Measurements from ENCODE around the gene BBS1. TPM values are rescaled to one million over a fixed set of nuclear protein-coding genes. Genes with fewer than 3 reads are reported as not detected.

BBS1 gene
- total RNA-seq, 2 donors from 2014 or later = 49.0 to 58.0 TPM

DNA sequence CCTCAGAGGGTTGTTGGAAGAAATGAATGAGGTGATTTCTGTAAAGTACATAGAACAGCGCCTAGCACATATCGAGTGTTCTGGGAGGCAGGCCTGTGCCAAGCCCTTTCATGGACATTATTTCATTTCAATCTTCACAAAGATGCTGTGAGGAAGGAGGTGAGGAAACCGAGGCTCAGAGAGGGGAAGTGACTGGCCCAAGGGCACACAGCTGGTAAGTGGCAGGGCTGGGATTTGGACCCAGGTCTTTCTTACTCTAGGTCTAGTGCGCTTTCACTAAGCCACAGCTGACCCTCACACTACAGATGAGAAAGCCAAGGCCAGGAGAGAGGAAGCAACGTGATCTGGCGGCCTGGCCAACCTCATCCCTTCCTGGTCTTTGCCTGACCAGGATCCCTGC is 41.7 kb upstream of the BBS1 start:
- H3K27me3 ChIP-seq = no peaks in the 10 kb centered on the region
- H3K36me3 ChIP-seq (replicated peaks in 1 of 2; ENCODE audit: insufficient read depth in 1 of 2, low read depth in 2 of 2) = no peaks in the 10 kb centered on the region
- TF ChIP-seq, protein P1, sequence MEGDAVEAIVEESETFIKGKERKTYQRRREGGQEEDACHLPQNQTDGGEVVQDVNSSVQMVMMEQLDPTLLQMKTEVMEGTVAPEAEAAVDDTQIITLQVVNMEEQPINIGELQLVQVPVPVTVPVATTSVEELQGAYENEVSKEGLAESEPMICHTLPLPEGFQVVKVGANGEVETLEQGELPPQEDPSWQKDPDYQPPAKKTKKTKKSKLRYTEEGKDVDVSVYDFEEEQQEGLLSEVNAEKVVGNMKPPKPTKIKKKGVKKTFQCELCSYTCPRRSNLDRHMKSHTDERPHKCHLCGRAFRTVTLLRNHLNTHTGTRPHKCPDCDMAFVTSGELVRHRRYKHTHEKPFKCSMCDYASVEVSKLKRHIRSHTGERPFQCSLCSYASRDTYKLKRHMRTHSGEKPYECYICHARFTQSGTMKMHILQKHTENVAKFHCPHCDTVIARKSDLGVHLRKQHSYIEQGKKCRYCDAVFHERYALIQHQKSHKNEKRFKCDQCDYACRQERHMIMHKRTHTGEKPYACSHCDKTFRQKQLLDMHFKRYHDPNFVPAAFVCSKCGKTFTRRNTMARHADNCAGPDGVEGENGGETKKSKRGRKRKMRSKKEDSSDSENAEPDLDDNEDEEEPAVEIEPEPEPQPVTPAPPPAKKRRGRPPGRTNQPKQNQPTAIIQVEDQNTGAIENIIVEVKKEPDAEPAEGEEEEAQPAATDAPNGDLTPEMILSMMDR (IDR thresholded peaks at IDR 0.05) = no peak
- peaks cover 17% of the 10 kb centered on the region for H3K4me1 ChIP-seq
- 81 to 88% methylated on average over 6 of the region's 6 CpGs for WGBS, 2 donors
- ATAC-seq (no peak), DNase-seq (no peak)
- no peak overlapping the region for H3K27ac ChIP-seq
- intact Hi-C loops (cut with DNase I) = no loop called here
- H3K4me3 ChIP-seq = no peak overlapping the region
- no peaks in the 10 kb centered on the region for H3K9me3 ChIP-seq

DNA sequence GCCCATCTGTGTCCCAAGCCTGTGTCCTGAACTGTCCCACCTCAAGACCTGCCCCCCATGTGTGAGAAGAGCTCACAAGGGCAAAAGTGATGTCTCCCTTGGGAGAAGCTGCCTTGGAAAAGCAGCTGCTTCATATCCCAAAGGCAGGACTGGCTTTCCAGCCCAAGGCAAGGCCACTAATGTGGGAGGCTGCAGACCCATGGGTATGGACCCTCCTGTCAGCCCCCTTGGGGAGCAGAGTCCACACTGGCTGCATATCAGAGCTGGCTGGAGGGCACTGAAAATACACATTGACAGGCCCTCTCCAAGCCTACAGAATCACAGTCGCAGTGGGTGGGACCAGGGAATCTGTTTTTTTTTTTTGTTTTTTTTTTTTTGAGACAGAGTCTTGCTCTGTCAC is 41.0 kb upstream of the BBS1 start:
- peaks cover 17% of the 10 kb centered on the region for H3K4me1 ChIP-seq
- DNase-seq = no peak
- intact Hi-C loops (cut with DNase I) = no loop called here
- H3K36me3 ChIP-seq (replicated peaks in 1 of 2; ENCODE audit: insufficient read depth in 1 of 2, low read depth in 2 of 2) = no peaks in the 10 kb centered on the region
- WGBS, 2 donors = 89 to 100% methylated on average over 1 of the region's 1 CpG
- no peak for ATAC-seq
- H3K4me3 ChIP-seq = no peak overlapping the region
- no peaks in the 10 kb centered on the region for H3K9me3 ChIP-seq
- H3K27me3 ChIP-seq = no peaks in the 10 kb centered on the region
- no peak overlapping the region for H3K27ac ChIP-seq
- no peak for TF ChIP-seq POLR2A (IDR thresholded peaks at IDR 0.05)
- TF ChIP-seq, protein P1 (IDR thresholded peaks at IDR 0.05) = no peak

DNA sequence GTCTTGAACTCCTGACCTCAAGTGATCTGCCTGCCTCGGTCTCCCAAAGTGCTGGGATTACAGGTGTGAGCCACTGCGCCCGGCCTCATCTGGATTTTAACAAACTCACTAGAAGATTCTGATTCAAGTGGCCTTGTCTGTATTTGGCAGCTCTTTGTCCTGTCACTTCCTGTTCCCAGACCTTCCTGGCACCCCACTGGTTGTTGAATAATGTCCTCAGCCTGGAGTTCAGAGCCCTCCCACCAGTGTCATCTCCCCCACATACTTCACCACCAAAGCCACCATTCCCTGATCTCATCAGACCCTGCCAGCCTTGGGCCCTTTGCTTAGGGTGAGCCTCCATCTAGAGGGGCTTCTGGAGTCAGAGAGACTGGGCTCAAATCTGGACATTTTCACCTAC is 40.4 kb upstream of the BBS1 start:
- Histone ChIP-seq H3K27me3 (no peaks in the 10 kb centered on the region), H3K9me3 (no peaks in the 10 kb centered on the region), H3K4me1 (peaks cover 17% of the 10 kb centered on the region), H3K4me3 (no peak overlapping the region), H3K36me3 (replicated peaks in 1 of 2; ENCODE audit: insufficient read depth in 1 of 2, low read depth in 2 of 2) (no peaks in the 10 kb centered on the region), H3K27ac (no peak overlapping the region)
- TF ChIP-seq, protein P1 (IDR thresholded peaks at IDR 0.05) = no peak
- TF ChIP-seq POLR2A (IDR thresholded peaks at IDR 0.05) = no peak
- DNase-seq = no peak
- intact Hi-C loops (cut with DNase I) = no loop called here
- 85 to 90% methylated on average over 3 of the region's 3 CpGs for WGBS, 2 donors
- ATAC-seq = no peak

DNA sequence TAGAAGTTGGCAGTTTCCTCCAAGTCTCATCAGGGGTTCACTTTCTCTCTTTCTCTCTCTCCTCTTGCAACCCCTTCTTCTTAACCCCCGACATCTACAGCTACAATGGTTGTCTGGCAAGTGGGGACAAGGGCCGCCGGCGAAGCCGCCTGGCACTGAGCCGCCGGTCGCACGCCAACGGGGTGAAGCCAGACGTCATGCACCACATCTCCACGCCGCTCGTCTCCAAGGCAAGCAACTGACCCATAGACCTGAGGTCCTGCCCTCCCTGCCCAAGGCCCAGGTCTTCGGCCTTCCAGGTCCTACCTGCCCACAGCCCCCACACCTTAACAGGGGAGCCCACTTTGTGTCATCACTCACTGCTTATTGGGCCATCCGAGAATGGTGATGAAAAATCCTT is 39.3 kb upstream of the BBS1 start:
- Histone ChIP-seq H3K36me3 (replicated peaks in 1 of 2; ENCODE audit: insufficient read depth in 1 of 2, low read depth in 2 of 2) (no peaks in the 10 kb centered on the region), H3K4me3 (no peak overlapping the region), H3K9me3 (no peaks in the 10 kb centered on the region), H3K27ac (no peak overlapping the region), H3K27me3 (no peaks in the 10 kb centered on the region), H3K4me1 (peaks cover 13% of the 10 kb centered on the region)
- intact Hi-C loops (cut with DNase I) = no loop called here
- no peak for ATAC-seq
- DNase-seq = no peak
- no peak for TF ChIP-seq POLR2A (IDR thresholded peaks at IDR 0.05)
- TF ChIP-seq, protein P1 (IDR thresholded peaks at IDR 0.05) = no peak
- WGBS, 2 donors = 92 to 95% methylated on average over 16 of the region's 16 CpGs

DNA sequence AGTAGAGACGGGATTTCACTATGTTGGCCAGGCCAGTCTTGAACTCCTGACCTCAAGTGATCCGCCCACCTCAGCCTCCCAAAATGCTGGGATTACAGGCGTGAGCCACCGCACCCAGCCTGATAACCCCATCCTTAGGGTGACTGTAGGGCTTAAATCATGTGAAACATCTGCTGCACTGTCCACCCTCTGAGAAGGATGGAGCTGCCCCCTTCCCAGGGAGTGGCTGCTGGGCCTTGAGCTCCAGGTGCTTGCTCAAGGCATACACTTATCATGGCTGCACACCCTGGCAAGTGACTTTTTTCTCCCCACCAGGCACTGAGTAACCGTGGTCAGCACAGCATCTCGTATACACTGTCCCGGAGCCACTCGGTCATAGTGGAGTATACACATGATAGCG is 38.4 kb upstream of the BBS1 start:
- WGBS, 2 donors = 91 to 93% methylated on average over 8 of the region's 9 CpGs
- no peak for TF ChIP-seq POLR2A (IDR thresholded peaks at IDR 0.05)
- TF ChIP-seq, protein P1 (IDR thresholded peaks at IDR 0.05) = no peak
- intact Hi-C loops (cut with DNase I) = no loop called here
- H3K36me3 ChIP-seq (replicated peaks in 1 of 2; ENCODE audit: insufficient read depth in 1 of 2, low read depth in 2 of 2) = no peaks in the 10 kb centered on the region
- no peak for DNase-seq
- H3K9me3 ChIP-seq = no peaks in the 10 kb centered on the region
- H3K27me3 ChIP-seq = no peaks in the 10 kb centered on the region
- no peak overlapping the region for H3K4me3 ChIP-seq
- no peak overlapping the region for H3K27ac ChIP-seq
- no peak for ATAC-seq
- peaks cover 10% of the 10 kb centered on the region for H3K4me1 ChIP-seq

Measured in body of pancreas (tissue), 4 donors.